ENCODE measurements around the gene TFAP2A.

- TF ChIP-seq POLR2A (IDR thresholded peaks at IDR 0.05): no peak
- TF ChIP-seq CTCF (IDR thresholded peaks at IDR 0.05): no peak
Observed at GRCh38 chr6:10347561-10348327, 67.1 kb downstream of the TFAP2A start.
